GM18517 (cell line): ENCODE results near the gene HRCT1.
"Not testable (repeated sequence)": the region's sequence is repeated elsewhere in the genome, so short reads cannot be mapped to it uniquely, and the experiment has no call there.

Experiments
- ATAC-seq: cut with Tn5 transposase; IDR thresholded peaks from one replicate; pipeline ENCODE4 v1.9.1; 2021; ENCODE audit warnings: mild to moderate bottlenecking, moderate library complexity; ENCODE audit not compliant: unreplicated experiment

The HRCT1 gene

GRCh38 chr9:35905912-35906679 is at the start of gene HRCT1:
HRCT1 (plus strand) TSS chr9:35906202; CDS start chr9:35906288, 86 bp downstream.
- ATAC-seq, result no peak

GRCh38 chr9:35856206-35856605 is 49.8 kb upstream of the HRCT1 start:
- no peak for ATAC-seq

DNA sequence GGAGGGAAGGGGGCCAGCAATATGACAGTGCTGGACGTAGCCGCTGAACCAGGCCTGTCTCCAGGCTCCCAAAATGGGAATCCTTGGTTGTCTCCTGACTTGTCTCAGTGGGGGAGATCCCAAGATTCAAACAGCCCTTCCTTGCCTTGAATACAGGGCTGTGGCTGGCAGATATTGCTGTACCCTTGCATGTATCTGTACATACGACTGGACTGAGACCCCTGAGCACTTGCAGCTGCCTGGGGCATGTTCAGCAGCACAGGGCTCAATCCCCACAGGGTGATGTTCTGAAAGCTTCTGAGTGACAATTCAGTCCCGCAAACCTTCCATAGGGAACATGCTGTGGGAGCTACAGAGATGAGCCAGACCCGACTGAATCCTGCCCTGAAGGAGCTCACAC is 49.1 kb upstream of the HRCT1 start:
- ATAC-seq, result no peak

DNA sequence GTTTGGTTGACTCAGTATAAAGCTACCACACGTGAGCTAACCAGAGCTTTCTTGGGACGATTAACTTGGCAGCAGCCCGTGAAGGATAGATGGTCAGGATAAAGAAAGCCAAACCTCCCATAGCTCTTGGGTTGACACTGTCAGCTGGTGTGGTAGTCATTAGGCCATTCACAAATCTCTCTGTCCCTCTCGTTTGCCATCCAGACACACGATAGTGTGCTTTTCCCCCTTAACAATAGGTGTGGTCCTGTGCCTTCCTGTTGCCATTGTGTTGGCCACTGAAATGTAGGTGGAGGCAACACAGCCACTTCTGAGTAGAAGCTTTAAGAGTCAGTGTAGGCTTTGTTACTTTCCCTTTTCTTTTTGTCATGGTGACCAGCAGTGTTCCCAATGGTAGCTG is 47.5 kb upstream of the HRCT1 start:
- no peak for ATAC-seq

DNA sequence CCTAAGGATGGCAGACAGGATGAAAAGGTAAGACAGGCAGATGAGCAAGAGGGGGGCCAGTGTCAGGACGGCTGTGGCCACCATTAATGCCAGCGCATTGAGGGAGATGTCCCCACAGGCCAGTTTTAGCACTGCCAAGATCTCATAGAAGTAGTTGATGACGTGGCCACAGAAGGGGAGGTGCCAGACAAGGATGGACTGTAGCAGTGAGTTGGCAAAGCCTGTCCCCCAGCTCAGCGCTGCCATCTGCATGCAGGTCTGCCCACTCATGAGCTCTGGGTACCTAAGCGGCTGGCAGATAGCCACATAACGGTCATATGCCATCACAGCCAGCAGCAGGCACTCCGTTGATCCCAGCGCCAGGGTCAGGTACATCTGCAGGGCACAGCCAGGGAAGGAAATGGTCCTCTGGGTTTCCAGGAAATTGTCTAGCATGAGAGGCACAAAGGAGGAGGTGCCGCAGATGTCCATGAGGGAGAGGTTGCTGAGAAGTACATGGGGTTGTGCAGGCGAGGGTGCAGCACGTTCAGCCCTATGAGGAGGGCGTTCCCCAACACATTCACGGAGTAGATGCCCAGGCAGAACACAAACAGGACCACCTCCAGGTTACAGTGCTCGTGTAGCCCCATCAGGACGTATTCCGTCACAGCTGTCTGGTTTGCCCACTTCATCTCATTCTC is 46.6 kb upstream of the HRCT1 start:
- no peak for ATAC-seq

DNA sequence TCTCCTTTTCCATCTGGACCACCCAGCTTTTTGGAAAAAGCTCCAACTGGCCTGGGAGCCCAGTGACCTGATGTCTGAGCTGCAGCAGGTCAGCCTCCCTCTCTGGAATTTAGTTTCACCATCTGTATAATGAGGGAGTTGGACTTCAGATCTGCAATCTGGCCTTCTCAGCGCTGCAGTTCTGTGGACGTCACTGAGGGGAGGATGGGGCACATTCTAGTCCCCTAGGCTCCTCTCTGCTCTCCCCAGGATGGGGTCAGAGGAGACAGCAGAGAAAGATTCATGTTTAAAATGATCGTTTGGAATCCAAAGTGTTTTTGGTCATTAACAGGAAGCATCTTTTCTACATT is 46.0 kb upstream of the HRCT1 start:
- no peak for ATAC-seq

GRCh38 chr9:35861161-35861897 is 44.7 kb upstream of the HRCT1 start:
- ATAC-seq, result no peak

DNA sequence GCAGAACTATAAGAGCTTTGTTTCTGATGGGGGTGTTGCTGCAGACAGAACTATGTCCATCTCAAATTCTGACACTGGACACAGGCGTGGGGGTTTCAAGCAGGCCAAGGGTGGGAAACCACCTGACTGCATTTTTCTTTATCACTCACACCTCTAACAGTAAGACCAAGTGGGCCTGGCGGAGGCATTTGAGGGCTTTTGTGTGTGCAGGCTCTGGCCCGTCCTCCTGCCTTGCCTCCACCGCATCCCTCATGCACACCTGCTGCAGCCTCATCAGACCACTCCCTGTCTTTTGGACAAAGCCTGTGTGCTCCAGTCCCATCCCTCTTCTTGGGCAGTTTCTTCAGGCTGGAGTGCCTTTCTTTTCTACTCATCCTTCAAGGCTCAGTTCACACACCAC is 43.7 kb upstream of the HRCT1 start:
- ATAC-seq, result no peak

- ATAC-seq, result no peak
Observed at GRCh38 chr9:35863583-35863982, 42.4 kb upstream of the HRCT1 start.

GRCh38 chr9:35864695-35865255 is 41.2 kb upstream of the HRCT1 start:
- no peak for ATAC-seq

DNA sequence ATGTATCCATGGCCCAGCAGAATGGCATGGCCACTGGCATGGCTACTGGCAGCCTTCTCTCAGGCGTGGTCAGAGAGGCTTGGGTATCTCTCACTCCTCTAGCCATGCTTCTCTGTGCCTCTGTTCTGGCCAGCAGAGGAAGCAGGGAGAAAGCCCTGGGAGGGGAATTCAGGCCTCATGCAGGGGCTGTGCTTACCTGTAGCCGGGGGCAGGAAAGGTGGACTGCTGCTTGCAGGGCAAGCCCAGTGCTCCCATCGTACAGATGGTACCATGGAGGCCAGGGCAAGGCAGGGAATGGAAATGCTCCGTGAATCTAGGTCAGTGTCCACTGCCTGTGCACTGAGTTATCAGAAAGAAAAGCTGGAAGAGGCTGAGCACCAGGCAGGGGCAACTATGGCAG is 38.5 kb upstream of the HRCT1 start:
- no peak for ATAC-seq

DNA sequence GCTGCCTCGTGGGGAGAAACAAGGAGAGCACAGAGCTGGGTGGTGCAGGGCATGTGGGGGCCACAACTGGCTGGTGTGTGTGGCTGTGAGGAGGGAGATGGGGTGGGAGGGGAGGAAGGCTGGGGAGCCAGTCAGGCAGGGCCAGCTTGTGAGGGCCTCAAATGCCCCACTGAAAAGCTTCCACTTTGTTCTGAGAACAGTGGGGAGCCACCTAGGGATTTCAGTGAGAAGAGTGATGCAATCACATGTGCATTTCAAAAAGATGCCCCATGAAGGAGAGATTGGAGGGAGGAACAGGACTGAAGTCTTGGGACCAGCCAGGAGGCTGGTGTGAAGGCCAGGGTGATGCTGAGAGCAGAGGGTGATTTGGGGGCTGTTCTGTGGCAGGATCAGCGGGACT is 37.1 kb upstream of the HRCT1 start:
- ATAC-seq, result no peak

DNA sequence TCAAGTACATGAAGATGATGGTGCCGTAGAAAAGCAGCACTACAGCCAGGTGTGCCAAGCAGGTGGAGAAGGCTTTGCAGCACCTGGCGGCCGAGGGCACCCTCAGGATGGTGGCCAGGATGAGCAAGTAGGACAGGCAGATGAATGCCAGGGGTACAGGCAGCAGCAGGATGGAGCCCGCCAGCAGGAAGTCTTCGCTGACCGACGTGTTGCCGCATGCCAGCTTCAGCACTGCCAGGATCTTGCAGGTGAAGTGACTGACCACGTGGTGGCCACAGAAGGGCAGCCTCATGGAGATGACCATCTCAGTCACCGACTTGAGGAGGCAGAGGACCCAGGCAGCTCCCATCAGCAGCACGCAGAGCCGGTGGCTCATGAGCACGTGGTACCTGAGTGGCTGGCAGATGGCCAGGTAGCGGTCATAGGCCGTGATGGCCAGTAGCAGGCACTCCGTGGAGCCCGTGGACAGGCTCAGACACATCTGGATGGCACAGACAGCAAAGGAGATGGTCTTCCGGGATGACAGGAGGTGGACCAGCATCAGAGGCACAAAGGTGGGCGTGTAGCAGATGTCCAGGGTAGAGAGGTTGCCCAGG is 36.3 kb upstream of the HRCT1 start:
- no peak for ATAC-seq

DNA sequence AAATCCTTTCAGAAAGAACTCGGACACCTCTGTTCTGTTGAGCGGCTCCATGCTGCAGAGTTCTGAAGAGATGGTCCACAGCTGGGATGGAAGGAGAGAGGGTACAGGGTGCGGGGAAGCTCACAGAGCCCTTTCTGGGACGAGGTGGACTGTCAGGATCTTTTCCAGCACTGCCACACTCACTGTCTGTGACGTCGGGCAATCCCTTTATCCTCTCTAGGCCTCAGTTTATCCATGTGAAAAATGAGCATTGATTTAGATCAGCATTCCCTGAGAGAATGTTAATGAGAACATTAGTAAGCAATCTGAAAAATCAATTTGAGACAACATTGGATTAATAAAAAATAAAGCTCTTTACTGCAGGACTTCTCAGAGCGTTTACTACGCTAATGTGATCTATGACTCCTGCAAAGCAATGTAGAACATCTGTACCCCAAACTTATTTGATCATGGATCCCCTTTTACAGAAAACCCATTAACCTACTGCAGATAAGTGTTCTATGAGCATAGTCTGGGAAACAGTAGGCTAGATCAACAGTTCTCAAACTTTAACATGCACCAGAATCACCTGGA is 35.6 kb upstream of the HRCT1 start, which contains the start of gene OR13J1:
Gene OR13J1, minus strand, starts transcription at position 51 of the 573 bp plus-strand sequence. Its CDS starts 0 bp downstream, at position 51.
- ATAC-seq, result no peak

DNA sequence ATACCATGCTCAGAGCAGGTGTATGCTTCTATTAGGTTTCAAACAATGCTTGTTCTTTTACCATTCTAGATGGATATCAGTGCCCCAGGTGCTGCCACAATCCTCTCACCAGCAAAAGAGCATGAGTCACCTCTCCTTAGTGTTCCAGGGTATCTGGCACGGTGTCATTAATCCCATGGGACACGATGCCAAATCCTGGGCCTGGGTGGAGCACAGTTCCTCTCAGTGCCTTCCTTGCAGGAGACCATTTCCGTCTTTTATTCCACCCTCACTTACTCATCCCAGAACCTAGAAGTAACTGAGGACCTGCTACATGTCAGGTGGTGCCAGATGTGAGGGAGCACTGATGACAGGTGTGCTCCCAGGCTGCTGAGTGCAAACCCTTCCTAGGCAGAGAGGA is 34.5 kb upstream of the HRCT1 start:
- no peak for ATAC-seq

GRCh38 chr9:35872505-35872904 is 33.5 kb upstream of the HRCT1 start:
- ATAC-seq, result no peak

- ATAC-seq, result no peak
Observed at GRCh38 chr9:35882263-35882848, 23.6 kb upstream of the HRCT1 start.

DNA sequence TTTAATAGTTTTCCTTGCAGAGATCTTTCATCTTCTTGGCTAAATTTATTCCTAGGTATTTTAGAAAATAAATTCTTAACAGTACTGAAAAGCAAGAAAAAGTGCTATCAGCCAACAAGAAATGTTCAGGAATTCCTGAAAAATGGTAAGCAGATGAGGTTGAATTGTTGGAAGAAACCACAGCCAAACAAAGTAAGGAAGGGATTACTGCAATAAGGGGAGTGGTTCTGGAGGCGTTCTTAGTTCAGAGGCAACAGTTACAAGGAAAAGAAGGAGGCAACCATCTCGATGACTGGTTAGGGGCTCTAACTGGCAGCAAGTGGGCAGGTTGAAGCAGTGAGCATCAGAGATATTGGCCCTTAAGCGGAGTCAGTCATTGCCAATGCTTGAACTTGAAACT is 23.0 kb upstream of the HRCT1 start:
- no peak for ATAC-seq

DNA sequence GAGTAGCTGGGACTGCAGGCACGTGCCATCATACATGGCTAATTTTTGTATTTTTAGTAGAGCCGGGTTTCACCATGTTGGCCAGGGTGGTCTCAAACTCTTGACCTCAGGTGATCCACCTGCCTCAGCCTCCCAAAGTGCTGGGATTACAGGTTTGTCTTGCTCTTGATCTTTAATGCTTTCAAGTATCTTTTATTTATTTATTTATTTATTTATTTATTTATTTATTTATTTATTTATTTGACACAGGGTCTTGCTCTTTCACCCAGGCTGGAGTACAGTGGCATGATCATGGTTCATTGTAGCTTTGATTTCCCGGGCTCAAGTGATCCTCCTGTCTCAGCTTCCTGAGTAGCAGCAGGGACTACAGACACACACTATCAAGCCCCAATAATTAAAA is 21.1 kb upstream of the HRCT1 start:
- not testable (repeated sequence) for ATAC-seq

DNA sequence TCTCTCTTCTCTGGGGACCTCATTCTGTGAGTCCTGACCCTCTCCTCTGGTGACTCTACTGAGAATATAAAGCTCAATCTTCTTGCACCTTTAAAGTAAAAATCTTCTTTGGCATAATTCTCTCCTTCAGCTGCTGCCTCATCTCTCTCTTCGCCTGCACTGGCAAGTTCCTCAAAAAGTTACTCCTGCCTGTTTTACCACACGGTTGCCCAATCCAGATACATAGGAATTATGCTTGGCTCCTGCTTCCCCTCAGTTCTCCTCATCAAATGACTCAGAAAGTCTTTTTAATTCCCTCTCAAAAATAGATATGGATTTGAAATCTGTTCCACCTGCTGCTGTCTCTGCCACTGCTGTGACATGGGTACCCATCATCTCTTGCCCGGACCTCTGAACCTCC is 14.4 kb upstream of the HRCT1 start:
- ATAC-seq, result no peak
